GM19452 (cell line): ENCODE results near the gene ANXA11.

ENCODE experiments used
- ATAC-seq: cut with Tn5 transposase; IDR thresholded peaks from one replicate; pipeline ENCODE4 v1.9.1; 2021; ENCODE audit not compliant: unreplicated experiment

The ANXA11 gene

DNA sequence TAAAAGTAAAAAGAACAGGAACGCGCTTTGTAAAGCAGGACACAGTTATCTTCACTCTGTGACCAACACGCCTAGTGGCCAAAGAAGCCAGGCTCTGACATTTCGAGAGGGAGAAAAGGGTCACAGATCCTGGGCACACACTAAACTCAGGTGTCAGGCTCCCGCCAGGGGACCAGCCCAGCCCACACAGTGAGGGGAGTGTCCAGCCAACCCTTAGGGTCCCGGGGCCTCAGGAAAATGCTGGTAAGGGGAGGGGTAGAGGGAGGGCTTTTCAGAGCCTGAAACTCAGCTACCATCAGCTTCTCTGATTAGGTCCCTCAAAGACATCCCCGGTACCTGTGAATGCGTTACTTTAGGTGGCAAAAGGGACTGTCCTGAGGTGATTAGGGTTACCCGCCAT lies 16.6 kb downstream of the ANXA11 start:
- no peak for ATAC-seq

DNA sequence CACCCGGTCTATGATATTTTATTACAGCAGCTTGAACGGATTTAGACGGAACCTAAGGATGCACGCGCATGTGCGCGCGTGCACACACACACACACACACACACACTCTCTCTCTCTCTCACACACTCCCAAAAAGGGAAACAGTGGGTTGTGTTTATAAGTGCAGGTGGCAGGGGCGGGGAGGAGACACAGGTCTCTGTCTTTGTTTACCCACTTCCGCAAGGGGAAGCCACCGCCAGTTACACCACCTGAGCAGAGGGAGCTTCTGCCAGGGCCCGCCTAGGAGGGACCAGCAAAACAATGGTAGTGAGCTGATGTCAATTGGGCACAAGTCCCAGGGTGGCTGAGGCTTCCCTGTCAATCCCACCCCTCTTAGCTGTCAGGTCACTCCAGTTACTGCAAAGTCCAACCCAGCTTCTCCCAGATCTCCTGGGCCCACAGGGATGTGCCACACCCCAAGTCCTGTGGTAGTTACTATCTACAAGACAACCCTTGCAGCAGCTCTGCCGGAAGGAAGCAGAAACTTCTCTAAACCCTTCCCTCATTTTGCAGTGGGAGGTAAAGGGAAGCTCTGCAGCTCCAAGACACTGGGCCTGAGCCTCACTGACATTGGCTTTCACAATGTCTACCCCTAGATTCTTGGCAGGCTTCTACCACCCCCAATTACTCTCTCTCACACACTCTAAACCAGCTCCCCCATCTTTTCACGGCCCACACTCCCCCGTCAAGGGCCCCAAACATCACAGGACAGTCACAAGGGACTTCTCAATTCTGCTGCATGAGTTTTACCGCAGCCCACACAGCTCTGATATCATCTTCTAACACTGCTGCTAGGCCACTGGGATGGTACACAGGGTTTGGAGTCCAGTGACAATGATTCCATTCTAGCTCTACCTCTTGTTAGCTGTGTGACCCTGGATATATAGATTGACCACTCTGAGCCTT lies 17.6 kb downstream of the ANXA11 start:
- ATAC-seq = peak; percentile 93

DNA sequence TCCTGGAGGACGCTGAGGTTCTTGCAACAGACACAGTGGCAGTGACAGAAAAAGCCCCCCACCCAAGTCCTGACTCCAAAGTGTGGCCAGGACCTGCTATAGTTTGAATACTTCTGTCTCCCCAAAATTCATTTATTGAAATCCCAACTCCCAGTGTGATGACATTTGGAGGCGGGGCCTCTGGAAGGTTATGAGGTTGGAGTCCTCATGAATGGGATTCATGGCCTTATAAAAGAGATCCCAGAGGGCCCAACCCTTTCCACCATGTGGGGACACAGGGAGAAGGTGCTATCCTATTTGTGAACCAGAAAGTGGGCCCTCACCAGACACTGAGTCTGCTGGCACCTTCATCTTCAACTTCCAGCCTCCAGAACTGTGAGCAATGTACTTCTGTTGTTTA lies 18.3 kb downstream of the ANXA11 start:
- ATAC-seq = no peak

DNA sequence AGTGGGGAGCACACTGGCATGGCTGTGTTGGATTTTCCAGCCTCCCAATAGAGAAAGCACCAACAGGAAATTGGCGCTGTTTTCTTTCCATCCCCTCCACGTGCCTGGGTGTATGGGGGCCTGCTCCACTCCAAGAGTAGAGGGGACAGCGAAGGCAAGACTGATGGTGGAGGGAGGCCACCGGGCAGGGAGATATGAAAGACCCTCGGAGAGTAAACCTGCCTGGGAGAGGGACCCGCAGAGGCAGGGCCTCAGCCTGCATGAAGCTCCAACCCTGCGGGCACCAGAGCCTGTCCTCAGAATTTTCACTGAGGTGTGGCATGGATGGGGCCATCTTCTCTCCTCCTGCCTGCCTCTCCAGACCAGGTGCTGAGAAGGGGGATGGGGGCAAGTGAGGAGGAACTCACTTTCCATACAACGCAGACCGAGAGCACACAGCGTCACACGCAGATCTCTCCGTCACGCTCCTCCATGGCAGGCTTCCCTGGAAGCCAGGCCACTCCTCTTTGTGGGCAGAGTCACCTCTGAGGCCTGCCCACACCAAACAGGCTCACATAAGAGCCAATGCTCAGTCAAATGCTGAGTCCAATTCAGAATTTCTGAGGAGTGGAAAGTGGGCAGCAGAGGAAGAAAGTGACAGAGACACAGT lies 18.8 kb downstream of the ANXA11 start:
- ATAC-seq = no peak

DNA sequence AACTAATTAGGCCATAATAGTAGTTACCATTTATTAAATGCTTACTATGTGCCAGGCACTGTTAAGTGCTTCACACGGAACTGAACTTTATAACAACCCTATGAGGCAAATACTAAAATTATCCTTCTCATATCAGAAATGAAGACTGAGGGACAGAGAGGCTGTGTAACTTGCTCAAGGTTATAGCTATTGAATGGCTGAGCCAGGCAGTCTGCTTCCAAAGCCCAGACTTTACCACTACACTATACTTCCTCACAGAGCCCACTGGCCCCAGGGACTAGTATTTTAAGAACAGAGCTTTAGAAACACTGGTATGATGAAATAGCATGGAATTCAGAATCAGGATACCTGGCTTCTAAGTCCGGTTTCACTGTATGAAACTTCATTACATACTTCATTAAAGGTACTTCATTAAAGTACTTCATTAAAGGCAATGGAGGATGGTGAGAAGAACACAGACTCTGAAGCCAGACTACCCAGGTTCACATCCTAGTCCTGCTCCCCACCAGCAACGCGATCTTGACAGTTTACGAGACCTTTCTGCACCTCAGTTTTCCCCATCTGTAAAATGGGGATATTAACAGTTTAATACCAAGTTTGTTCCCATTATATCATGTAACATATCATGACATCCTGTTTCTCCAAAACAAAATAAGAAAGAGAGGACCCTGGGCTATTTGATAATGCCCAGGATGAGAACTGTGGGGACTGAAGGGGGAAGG lies 19.6 kb downstream of the ANXA11 start:
- no peak for ATAC-seq

DNA sequence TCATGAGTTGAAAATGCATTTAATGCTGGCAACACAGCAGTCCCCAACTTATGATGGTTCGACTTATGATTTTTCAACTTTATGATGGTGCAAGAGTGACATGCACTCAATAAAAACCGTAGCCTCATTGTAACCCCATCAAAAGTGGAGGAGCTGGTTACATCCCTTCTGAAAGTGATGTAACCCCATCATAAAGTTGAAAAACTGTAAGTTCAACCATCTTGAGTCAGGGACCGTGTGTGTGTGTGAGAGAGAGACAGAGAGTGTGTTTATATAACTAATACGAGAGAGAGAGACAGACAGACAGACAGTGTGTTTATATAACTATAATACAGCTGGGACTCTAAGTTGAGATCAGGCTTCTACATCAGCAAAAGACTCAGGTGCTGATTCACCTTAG lies 21.0 kb downstream of the ANXA11 start:
- ATAC-seq = no peak

DNA sequence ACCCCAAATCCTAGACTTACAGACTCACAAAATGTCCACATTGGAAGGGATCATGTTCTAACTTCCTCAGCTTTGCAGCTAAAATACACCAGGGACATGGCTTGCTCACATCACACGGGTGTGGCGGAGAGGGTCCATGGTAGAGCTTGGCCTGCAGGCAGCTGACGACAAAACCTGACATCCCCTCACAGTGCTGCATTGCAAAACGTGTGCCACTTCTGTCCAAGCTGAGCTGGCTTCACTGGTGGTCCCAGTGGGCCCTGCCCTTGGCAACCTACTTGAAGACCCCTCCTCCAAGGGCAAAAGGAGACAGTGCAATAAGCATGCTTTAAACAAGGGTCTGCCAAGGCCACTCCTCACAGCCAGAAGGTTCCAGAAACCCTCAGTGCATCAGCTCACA lies 21.9 kb downstream of the ANXA11 start:
- no peak for ATAC-seq

DNA sequence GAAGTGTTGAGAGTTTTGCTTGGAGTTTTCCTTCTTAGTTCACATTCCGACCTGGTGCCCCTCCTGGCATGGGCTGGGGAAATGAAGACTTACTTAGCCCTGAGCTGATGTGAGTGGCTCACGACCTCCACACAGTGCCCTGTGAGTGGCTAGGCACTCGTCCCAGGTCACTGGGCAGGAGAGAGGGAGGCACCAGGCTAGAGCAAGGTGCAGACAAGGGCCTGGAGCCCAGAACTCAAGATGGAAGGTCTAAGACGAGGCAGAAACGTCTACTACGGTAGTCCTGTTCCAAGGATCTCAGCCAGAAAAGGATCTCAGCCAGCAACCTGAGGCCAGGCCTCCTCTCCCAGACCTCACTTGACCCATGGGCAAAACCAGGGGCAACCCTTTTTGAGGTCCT lies 22.4 kb downstream of the ANXA11 start:
- no peak for ATAC-seq

DNA sequence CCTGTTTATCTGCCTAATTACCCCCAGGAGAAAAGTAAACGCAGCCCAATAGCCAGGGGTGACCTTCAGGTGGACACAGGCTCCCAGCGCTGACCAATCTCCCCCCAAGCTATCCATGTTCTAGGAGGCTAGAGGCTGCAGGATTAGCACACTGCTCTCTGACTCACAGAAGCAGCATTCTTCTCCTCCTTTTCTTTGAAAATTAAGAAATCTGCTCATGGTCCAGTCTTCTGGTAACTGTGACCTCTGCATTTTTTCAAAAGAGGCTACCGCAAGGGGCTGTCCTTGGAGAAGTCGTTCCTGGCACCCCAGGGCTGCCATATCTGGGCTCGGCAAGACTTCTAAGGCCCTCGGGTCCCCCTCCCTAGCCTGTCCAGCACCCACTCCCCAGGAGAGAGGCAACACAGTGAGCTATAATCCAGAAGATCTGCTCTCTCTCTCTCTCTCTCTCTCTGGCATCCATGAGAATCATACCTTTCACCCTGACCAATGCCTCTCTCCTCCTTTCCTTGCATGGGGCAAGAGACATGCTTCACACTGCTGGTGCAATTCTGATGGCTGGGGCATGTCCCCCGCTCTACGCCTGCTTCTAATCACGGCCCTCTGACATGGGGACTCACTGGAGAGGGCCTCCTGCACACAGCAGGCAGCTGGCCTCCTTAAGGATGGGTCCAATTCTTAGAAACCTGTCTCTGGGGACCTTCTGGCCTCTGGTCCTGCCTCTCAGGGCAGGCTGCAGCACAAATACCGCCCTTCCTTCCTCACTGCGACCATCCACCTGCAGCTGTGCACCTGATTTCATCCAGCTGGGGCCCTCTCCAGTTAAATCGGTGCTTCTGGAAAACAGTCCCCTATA lies 27.3 kb downstream of the ANXA11 start:
- no peak for ATAC-seq

DNA sequence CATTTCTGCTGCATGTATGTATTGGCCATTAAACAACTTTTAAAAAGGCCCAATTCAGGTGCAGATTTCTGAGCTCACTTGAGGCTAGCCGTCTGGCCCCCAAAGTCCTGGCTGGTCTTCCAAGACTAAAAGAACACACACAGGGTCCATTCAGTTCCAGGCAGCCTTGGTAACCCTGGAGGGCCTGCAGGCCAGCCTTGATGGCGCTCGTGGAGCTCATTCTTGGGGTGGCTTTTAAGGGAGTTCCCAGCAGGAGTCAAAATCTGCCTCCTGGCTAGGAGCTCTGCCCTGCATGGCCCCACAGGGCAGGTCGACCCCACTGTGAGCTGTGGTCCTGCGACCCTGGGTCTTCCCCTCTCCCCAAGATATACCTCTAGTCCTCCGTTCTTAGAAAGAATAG lies 28.8 kb downstream of the ANXA11 start:
- ATAC-seq = no peak

DNA sequence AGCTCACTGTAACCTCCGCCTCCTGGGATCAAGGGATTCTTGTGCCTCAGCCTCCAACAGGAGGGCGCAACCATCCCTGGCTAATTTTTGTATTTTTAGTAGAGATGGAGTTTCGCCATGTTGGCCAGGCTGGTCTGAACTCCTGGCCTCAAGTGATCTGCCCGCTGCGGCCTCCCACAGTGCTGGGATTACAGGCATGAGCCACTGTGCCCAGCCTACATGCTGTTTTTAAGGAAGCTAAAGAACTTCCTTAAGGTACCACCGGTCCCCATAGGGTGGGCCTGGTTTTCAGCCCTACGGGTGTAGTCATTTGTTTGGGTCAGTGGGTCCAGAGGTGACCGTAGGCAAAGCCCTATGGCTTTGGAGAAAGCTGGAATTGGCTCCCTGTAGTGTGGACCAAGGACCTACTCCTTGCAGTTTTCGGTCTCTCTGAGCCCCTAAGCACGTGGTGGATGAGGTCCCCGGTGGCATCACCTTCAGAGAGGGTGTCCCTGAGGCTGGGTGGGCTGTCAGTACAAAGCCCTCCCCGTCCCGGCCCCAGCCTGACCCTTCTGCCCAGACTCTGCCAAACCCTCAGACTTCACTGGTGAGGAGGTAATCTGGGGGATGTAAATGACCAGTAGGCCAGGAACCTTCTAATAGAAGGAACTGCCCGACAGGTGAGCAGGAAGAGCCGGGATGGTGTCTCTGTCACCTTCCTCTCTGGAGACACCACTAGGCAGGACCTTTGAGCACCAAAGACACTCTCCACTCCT lies 30.5 kb downstream of the ANXA11 start:
- ATAC-seq = no peak

DNA sequence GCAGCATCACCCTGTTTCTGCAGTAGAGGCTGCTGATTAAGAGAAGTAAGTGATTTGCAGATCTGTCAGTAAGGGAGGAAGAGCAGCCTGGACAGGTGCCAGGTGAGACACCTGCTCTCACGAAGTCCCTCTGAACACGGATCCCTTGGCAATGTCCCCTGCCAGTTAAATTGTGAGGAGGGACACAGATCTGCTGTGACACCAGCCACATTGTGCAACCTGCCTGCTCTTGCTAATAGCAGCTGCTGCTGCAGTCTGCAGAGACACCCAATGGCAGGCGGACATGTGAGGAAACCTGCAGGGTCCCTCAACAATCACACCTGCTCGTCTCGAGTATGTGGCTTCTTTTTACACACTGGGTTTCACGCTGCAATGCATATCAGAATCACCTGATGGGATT lies 31.9 kb downstream of the ANXA11 start:
- ATAC-seq = no peak

DNA sequence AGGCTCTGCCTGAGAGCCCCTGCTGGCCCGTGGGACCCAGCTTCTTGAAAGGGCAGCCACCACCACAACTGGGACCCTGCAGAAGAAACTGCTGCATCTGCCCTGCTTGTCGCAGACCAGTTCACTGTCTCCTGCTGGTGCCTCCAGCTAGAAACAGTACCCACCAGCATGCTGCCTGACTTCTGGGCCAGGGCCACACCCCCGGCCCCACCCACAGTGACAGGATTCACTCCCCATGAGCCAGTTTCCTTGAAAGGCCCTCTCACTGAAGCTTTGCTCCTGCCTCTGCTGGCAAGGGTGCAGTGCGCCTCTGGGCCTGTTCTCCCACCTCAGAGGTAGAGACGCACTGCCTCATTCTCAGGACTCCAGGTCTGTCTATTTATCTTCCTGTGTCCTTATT lies 32.4 kb downstream of the ANXA11 start:
- no peak for ATAC-seq

DNA sequence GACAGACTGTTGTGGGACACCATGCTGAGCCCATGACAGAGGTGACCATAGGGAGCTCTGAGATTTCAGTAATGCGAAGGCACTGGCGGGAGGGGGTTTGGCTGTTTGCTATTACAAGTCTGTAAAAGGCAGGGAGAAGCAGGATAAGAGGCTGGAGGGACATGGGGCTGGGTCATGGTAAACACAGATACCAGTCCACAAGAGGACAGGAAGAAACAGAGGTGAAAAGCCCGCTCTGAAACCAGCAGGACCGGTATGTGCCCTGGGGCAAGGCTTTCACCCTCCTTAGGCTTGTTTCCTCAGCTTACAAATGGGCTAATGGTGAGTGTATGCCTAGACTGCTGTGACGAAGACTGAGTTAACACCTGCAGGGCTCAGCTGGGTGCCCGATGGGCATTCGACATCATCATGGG lies 34.1 kb downstream of the ANXA11 start:
- ATAC-seq = no peak

DNA sequence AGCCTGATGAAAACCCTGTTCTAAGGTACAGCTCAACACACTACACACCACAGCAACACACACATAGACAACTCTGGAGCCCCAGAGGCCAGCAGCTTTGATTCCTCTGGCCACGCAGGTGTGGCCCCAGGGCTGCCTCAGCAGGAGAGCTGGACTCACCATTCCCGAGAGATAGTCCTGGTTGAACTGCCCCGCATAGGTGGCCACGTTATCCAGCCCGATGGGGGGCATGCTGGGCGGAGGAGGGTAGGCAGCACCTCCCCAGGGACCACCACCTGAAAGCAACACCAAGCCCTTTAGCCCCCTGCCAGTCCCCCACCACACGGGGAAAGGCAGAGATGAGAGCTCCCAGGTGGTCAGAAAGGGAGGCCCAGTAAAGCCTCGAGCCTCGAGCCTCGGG lies 34.7 kb downstream of the ANXA11 start:
- ATAC-seq = no peak

DNA sequence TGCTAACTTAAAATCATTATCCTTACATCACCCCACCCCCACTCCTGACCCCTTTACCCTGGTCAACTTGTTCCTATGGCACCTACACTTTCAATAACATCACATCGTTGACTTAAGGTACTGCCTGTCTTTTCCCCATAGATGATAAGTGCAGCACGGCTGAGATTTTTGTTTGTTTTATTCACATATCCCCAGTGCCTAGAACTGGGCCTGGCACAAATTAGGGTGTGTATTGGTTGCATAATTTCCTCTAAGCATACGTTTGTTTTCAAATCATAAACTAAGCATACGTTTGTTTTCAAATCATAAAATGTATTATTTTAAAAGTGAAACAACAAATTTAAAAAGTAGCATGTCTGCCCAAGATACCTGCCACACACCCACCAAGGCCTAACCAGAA lies 35.3 kb downstream of the ANXA11 start:
- no peak for ATAC-seq

DNA sequence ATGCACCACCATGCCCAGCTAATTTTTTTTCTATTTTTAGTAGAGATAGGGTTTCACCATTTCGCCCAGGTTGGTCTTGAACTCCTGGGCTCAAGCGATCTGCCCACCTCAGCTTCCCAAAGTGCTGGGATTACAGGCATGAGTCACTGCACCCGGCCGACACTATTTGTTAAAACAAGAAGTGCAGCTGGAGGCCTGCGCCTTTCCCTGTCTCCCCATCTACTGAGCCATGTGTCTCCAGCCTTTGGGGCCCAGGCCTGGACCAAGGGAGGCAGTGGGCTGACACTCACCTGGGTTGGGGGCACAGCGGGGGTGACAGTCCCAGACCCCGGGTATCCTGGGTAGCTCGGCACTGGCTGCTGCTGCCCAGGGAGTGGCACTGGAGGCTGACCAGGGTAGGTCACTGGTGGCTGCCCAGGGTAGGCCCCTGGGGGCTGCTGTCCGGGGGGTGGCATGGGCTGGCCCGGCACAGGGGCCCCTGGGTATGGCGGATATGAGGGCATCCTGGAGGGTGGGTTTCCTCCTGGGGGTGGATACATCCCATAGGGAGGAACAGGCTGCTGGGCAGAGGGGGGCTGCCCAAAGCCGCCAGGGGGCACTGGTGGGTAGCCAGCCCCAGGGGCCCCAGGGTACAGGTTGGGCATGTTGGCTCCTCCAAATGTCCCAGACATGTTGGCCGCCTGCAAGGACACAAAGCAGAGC lies 36.5 kb downstream of the ANXA11 start:
- no peak for ATAC-seq

DNA sequence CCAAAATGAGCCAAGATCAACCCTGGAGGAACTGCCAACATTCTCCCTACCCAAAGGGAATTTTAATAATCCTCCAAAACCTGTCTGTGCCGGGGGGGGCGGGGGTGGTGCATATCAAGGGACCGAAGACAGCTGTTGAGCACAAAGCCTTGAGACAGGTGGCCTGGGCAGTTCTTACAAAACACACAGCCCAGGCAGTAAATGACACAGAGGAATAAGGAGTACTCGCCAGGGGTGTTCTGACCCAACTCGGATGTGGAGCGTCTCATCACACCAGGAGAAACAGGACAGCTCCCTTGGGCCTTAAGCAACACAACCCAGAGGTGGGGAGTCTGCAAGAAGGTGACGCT lies 37.2 kb downstream of the ANXA11 start:
- no peak for ATAC-seq

DNA sequence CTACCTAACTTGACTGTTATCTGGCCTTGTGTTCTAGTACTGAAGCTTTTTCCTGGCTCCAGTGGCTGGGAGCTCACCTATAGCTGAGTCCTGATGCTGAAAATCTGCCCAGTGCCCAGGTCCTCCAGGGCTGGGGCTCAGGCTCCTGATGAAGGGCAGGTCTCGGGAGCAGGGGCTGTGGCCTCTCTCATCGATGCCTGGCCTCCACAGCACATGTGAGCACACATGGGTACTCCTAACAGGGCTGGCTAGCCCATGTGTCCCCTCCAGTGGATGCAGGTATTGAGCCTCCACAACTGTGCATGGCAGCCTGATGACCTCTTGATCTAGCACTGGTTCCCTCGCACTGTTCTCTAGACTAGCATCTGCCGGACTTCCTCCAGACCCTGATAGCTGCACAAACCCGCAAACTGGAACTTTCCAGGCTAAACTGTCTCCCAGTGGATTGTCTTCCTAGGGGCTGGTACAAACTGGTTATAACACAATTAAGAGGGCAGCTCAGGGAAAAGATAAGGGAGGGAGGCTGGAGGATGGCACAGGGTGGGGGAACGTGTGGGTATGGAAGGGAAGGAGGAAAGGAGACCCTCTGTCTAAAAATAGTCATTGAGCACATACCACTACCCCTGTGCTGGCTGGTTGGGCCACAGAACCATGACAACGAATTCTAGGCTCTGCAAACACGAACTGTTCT lies 37.7 kb downstream of the ANXA11 start:
- ATAC-seq = no peak
